Lower lobe of right lung (tissue), 2 donors: ENCODE data around the gene ARID4B. TPM values are rescaled to one million over a fixed set of nuclear protein-coding genes. Genes with fewer than 3 reads are reported as not detected.
"Not testable (repeated sequence)": the region's sequence is repeated elsewhere in the genome, so short reads cannot be mapped to it uniquely, and the experiment has no call there.

Experiments
- ATAC-seq, 2 donors: fragments of 200-7000 bp; cut with Tn5 transposase; one replicate each; pipeline ENCODE4 v1.9.1; 2020 to 2022; ENCODE audit warnings: mild to moderate bottlenecking in 2 of 2, moderate library complexity in 2 of 2
- DNase-seq: peaks from one replicate; pipeline ENCODE4 v3.0.0-alpha.2; 2020
- H3K27ac ChIP-seq: fragments of 200-600 bp; one replicate; pipeline ENCODE4 v1.8.0; 2022
- H3K27me3 ChIP-seq: fragments of 200-600 bp; one replicate; pipeline ENCODE4 v1.8.0; 2022; ENCODE audit warnings: low read depth
- H3K36me3 ChIP-seq: fragments of 200-600 bp; one replicate; pipeline ENCODE4 v1.8.0; 2022; ENCODE audit warnings: mild to moderate bottlenecking
- H3K4me1 ChIP-seq: fragments of 200-600 bp; one replicate; pipeline ENCODE4 v1.8.0; 2022
- H3K4me3 ChIP-seq: fragments of 200-600 bp; one replicate; pipeline ENCODE4 v1.8.0; 2022; ENCODE audit warnings: mild to moderate bottlenecking
- H3K9me3 ChIP-seq: fragments of 200-600 bp; one replicate; pipeline ENCODE4 v1.8.0; 2022
- CTCF ChIP-seq: fragments of 200-600 bp; IDR thresholded peaks from one replicate; pipeline ENCODE4 v1.8.0; 2022; ENCODE audit warnings: antibody characterized with exemption, mild to moderate bottlenecking
- intact Hi-C: fragments of 100-400 bp; cut with DNase I; formaldehyde crosslinking; loops from one replicate; pipeline ENCODE4 v1.11.0; 2022
- total RNA-seq: library from RNA; stranded (reverse); fragmentation: NEBNext Ultra II Directional; extraction: Animal tissue kit (Norgen Biotek cat#: 25700); gene quantifications from one replicate; pipeline ENCODE4 v1.2.1, GENCODE V29; 2021
- donor health status: DM: no; HTN: yes; CAD: no; lungs with severe emphysema.

ARID4B gene
- total RNA-seq, 1 donor from 2014 or later: 39.1 TPM

DNA sequence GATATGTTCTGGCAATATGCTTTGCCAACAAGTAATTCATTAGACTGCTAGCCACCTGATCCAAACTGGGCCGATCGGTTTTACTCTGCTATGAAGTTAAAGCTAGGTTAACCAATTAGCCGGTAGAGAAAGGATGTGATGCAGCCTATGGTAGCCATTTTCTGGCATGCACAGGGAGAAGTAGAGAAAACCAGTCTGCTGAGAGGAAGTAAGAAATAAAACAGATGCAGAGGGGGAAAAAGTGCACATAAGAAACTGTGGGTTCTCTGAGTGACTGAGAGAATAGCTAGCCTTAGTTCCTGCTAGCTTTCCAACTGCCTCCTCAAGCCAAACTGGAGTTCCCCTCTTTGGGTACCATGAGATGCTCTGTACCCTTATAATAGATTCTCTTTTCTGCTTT is 52.8 kb downstream of the ARID4B start:
- H3K27ac ChIP-seq: no peak overlapping the region
- TF ChIP-seq CTCF: no peak
- H3K4me3 ChIP-seq: no peak overlapping the region
- H3K36me3 ChIP-seq: no peaks in the 10 kb centered on the region
- H3K4me1 ChIP-seq: peaks cover 37% of the 10 kb centered on the region
- no peak for ATAC-seq
- intact Hi-C loops: no loop called here
- no peaks in the 10 kb centered on the region for H3K9me3 ChIP-seq
- no peaks in the 10 kb centered on the region for H3K27me3 ChIP-seq
- DNase-seq: no peak

- no peaks in the 10 kb centered on the region for H3K36me3 ChIP-seq
- H3K27ac ChIP-seq: no peak overlapping the region
- DNase-seq (no peak), ATAC-seq (peak; percentile 51 to 67)
- H3K4me3 ChIP-seq: no peak overlapping the region
- peaks cover 34% of the 10 kb centered on the region for H3K4me1 ChIP-seq
- no peaks in the 10 kb centered on the region for H3K27me3 ChIP-seq
- TF ChIP-seq CTCF: no peak
- intact Hi-C loops: no loop called here
- no peaks in the 10 kb centered on the region for H3K9me3 ChIP-seq
These were observed 55.1 kb downstream of the ARID4B start for GRCh38 chr1:235272851-235273250.

DNA sequence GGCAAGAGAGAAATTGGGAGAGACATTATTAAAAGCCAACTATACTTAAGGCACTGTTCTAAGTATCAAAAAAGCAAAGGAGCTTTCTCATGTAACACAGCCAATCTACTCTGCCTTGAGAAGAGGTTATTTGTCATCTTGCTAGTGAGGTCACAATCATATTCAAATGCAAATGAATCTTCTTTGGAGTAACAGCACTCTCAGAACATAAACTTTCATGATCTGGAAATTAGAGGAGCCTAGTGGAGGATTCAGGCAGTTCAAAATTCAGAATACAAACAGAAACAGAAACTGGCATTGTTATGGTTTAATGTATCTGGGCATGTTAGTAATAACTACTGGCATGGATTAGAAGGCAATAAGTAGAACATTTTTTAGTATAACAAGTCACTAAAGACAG is 57.4 kb downstream of the ARID4B start:
- DNase-seq (no peak), ATAC-seq (no peak)
- intact Hi-C loops: no loop called here
- H3K36me3 ChIP-seq: no peaks in the 10 kb centered on the region
- H3K9me3 ChIP-seq: no peaks in the 10 kb centered on the region
- H3K4me1 ChIP-seq: peaks cover 39% of the 10 kb centered on the region
- H3K27me3 ChIP-seq: no peaks in the 10 kb centered on the region
- no peak for TF ChIP-seq CTCF
- no peak overlapping the region for H3K27ac ChIP-seq
- H3K4me3 ChIP-seq: no peak overlapping the region

DNA sequence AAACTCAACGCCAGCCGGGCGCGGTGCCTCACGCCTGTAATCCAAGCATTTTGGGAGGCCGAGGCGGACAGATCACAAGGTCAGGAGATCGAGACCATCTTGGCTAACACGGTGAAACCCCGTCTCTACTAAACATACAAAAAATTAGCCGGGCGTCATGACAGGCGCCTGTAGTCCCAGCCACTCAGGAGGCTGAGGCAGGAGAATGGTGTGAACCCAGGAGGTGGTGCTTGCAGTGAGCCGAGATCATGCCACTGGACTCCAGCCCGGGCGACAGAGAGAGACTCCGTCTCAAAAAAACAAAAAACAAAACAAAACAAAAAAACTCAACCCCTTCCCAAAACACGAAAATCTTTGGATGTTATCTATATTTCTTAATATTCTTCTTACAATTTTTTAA is 58.0 kb downstream of the ARID4B start:
- DNase-seq, ATAC-seq, H3K36me3 ChIP-seq, intact Hi-C loops, H3K27ac ChIP-seq, H3K27me3 ChIP-seq, H3K4me3 ChIP-seq, H3K9me3 ChIP-seq: not testable (repeated sequence)
- peaks cover 39% of the 10 kb centered on the region for H3K4me1 ChIP-seq

DNA sequence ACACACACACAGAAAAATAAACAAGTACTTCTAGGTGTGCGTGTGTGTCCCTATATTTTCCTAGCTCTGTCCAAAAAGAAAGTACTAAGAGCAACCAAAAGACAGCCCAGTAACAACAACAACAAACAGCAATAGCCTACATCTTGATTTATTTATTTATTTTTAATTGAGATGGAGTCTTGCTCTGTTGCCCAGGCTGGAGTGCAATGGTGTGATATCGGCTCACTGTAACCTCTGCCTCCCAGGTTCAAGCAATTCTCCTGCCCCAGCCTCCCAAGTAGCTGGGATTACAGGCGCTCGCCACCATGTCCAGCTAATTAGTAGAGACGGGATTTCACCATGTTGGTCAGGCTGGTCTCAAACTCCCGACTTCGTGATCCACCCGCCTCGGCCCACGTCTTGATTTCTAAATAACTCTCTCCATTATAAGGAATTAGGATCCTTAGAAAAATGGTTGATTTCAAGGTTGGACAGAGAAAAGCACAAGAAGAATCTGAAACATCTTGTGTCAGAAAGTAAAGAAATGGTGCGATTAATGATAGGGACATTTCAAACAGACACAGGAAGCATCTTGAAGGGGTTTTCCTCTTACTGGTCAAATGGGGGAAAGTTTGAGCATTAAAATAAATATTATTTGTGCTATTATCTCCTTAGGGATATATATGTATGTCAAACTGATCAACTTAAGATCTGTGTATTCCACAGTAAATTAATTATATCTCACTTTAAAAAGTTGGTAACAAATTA is 59.4 kb downstream of the ARID4B start:
- intact Hi-C loops: no loop called here
- no peaks in the 10 kb centered on the region for H3K9me3 ChIP-seq

More for the DNA sequence above, 59.4 kb downstream of the ARID4B start:
- ATAC-seq: no peak
- Histone ChIP-seq H3K4me3 (no peak overlapping the region), H3K36me3 (no peaks in the 10 kb centered on the region), H3K4me1 (peaks cover 39% of the 10 kb centered on the region), H3K27ac (no peak overlapping the region), H3K27me3 (no peaks in the 10 kb centered on the region)
- TF ChIP-seq CTCF: no peak
- no peak for DNase-seq
